Amygdala (tissue), 56 donors: ENCODE measurements around the gene SCARF2.
"Not testable (repeated sequence)": the region's sequence is repeated elsewhere in the genome, so short reads cannot be mapped to it uniquely, and the experiment has no call there.

Source experiments
- DNase-seq, 56 donors: peaks; one replicate each; lab custom pipeline; 2025; lab: John Stamatoyannopoulos, UW

SCARF2 gene

GRCh38 chr22:20399866-20400605 is 37.6 kb downstream of the SCARF2 start:
- DNase-seq, result no peak

DNA sequence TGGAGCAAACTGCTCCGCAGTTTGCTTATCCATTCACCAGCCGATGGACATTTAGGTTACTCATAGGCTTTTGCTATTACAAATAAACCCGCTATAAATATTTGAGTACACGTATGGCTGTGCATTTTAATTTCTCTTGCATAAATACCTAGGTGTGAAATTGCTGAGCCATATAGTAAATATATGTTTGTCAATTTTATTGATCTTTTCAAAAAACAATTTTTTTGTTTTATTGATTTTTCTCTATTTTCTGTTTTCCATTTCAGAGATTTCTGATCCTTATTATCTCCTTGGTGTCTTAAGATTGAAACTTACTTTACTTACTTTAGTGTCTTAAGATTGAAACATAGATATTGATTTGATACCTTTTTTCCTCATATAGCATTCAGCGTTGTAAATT is 39.2 kb downstream of the SCARF2 start:
- no peak for DNase-seq

- no peak for DNase-seq
Measured at GRCh38 chr22:20397498-20397897, 40.1 kb downstream of the SCARF2 start.

DNA sequence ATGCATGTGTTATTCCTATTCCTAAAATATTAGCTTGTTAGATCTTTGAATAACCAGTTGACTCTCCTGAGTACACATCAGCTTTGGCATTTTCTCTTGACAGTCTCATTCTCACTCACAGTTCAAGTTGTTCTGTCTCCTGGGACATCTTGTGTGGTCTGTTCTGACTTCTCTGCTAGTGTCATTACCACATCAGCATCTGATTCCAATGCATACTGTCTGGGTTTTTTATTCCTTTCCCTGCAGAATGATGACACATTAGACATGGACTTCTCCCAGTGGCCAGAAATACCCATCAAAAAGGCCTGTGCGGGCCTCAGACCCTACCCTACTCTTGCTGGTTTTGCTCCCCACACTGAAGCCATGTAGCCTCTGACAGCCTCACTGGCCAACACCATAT is 41.0 kb downstream of the SCARF2 start:
- DNase-seq, result no peak

DNA sequence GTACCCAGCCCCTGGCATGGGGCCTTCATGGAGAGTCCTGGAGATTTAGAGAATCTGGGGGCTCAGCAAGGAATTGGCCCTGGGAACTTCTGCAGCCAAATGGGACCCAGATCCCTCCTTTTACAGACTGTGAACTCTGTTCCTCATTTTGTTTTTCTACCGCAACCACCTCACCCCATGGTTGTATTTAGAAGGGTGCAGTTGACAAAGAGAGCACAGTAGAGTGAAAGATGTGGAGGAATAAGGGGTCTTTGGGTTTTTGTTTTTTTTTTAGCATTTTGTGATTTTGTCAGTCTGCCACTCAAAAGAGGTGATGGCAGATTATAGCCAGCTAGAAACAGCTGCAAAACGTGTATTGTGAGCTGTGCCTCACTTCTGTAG is 41.7 kb downstream of the SCARF2 start:
- no peak for DNase-seq

GRCh38 chr22:20395181-20395906 is 42.3 kb downstream of the SCARF2 start:
- DNase-seq, result no peak

DNA sequence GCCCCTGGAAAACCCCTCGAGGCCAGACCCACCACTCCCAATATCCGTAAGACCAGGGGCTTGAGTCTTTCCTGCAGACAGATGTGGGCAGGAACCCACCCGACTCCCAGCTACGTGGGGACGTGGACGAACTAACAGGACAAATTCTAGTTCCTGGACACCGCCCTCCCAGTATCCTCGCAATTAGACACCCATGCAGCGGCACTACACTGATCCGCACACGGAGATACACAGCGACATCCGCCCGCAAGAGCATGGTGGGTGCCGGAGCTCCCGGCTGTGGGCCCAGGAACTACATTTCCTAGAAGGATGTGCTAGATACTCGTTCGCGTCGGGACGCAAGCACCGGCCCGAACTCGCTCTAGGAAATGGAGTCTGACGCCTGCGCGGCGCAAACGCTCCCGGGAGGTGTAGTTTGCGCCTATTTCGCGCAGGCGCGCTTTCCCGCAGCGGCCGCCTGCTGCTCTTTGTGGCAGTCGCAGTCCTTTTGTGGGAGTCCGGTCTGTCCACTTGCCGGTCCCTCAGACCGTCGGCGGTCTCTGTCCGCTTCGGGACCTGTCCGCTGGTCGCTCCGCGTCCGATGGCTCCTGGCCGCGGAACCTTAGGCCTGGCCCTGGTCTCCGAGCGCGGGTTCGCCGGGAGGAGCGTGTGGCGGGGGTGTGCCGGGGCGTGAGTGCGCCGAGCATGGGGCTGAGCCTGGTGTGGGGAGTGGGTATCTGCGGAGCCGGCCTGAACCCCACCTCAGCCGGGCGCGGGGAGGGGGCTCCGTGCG is 43.7 kb downstream of the SCARF2 start, which contains the start of gene ZNF74:
Gene ZNF74, plus strand, starts transcription at position 447 of the 772 bp plus-strand sequence. CDS start 478 bp downstream, outside the sequence.
- peak; percentile 48 to 94 (median 83) for DNase-seq

GRCh38 chr22:20392983-20393704 is 44.5 kb downstream of the SCARF2 start:
- DNase-seq, result no peak

DNA sequence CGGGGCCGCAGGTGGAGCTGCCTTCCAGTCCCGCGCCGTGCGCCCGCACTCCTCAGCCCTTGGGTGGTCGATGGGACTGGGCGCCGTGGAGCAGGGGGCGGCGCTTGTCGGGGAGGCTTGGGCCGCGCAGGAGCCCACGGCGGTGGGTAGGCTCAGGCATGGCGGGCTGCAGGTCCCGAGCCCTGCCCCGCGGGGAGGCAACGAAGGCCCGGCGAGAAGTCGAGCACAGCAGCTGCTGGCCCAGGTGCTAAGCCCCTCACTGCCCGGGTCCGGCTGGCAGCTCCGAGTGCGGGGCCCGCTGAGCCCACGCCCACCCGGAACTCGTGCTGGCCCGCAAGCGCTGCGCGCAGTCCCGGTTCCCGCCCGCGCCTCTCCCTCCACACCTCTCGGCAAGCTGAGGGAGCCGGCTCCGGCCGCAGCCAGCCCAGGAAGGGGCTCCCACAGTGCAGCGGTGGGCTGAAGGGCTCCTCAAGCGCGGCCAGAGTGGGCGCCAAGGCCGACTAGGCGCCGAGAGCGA is 45.2 kb downstream of the SCARF2 start:
- DNase-seq, result not testable (repeated sequence)

DNA sequence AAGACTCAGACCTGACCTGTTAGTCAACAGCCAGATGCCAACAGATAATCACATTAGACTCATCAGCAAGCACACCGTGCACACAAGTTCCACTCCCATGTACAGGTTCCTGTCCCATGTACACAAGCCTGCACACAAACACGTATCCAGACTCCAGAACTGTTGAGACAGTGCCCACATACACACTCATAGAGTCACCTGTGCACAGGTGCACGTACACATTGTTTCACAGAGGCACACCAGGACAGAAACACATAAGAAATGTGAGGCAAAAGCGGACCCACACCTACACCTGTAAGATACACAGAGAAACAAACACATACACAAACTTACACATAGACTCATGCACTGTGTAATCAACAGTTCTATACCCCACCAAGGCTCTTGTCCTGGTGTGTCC is 46.4 kb downstream of the SCARF2 start:
- no peak for DNase-seq

DNA sequence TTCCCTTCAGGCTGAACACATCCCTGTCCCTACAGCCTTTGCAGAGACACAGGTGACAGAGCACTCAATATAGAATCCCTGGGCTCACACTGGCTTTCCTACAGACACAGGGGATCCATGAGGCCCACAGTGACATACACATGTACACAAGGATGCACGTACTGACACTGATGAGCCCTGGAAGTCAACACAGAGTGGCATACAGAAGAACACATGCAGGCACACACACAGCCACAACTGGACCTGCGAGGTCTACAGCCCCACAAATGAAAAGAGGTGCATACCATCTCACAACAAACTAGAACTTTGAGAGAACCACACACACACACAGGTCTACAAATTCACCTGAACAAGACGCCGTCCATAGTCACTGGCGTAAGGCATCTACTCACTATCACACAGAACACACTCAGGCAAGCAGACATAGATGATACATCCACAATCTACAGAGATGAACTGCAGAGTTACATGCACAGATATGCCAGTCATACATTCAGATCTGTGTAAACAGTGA is 47.2 kb downstream of the SCARF2 start:
- DNase-seq, result no peak

- no peak for DNase-seq
Measured at GRCh38 chr22:20389288-20389687, 48.3 kb downstream of the SCARF2 start.

- no peak for DNase-seq
Measured at GRCh38 chr22:20388200-20388599, 49.4 kb downstream of the SCARF2 start.

DNA sequence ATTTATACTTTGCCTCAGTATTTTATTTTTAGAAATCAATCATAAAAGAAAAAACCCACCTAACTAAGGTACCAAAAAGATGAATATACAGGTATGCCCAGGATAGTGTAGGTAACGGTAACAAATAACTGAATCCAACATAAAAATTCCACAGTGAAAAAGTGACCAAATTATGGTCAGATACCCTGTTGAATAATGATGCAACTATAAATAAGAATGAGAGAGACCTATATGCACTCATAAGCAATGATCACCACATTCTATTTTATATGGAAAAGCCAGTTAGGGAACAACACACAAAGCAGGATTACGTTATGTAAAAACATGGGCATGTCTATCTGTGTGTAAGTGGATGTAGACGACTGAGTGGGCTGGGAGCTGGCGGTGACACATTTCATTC is 50.7 kb downstream of the SCARF2 start:
- no peak for DNase-seq

DNA sequence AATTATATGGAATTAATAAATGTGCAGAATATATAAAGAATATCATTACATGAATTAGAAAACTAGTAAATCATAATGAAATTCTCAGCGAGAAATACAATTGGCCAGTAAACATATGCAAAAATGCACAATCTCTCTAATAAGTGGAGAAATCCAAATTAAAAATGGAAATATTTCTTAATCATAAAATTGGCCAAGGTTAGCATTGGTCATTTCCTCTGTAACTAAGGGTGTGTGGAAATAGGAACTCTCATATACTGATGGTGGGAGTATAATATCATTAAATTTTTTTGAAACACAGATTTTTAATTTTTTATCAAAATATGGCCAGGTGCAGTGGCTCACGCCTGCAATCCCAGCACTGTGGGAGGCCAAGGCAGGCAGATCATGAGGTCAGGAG is 51.3 kb downstream of the SCARF2 start:
- no peak for DNase-seq

GRCh38 chr22:20384865-20385264 is 52.8 kb downstream of the SCARF2 start:
- no peak for DNase-seq

DNA sequence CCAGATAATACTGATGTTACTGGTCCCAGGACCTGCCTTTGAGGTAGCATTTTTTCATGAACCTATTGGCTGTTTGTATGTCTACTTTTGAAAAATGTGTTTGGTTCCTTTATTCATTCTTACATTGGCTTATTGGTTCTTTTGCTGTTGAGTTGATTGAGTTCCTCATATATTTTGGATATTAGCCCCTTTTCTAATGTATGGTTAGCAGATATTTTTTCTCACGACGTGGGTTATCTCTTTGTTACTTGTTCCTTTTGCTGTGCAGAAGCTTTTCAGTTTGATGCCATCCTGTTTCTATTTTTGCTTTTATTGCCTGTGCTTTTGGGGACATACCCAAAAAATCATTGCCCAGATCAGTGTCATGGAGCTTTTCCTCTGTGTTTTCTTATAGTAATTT is 53.5 kb downstream of the SCARF2 start:
- no peak for DNase-seq

DNA sequence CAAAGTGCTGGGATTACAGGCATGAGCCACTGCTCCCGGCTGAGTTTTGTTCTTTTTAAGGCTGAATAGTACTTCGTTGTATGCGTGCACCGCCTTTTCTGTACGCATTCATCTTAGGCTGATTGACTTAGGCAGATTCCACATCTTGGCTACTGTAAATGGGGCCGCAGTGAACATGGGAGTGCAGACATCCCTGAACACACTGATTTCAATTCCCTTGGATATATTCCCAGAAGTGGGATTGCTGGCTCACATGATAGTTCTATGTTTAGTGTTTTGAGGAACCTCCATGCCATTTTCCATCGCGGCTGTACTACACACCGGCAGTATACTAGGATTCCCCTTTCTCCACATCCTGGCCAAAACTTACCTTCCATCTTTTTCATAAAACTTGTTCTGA is 54.1 kb downstream of the SCARF2 start:
- no peak for DNase-seq

DNA sequence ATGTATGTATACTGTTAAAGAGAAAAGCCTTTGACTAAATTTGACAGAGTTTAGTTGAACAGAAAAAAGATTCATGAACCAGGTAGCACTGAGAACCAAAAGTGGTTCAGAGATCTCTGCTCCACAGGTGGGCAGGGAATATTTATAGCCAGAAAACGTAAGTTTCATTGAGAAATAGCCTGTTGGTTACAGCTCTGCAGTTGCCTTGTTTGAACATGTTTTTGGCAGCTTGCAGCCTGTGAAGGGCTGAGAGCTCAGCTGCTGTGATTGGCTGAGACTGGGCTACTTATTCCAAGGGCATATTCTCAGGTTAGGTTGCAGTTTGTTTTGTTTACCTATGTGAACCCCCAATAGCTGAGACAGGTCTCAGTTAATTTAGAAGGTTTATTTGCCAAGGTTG is 57.1 kb downstream of the SCARF2 start:
- DNase-seq, result no peak

DNA sequence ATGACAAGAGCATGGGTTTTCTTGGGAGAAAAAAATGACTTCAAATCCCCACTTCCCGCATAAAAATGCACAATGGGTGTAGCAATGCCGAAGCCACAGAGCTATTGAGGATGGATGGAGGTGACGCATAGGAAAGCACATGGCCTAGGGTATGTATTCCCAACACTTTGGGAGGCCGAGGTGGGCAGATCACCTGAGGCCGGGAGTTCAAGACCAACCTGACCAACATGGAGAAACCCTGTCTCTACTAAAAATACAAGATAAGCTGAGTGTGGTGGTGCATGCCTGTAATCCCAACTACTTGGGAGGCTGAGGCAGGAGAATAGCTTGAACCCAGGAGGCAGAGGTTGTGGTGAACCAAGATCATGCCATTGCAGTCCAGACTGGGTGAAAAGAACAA is 58.9 kb downstream of the SCARF2 start:
- DNase-seq, result not testable (repeated sequence)
